Cardiac fibroblast (primary cell): ENCODE results near the gene SLC6A15.

Experiments
- DNase-seq, 2 donors: peaks; one replicate each; pipeline versions ENCODE4 v3.0.0 to v3.0.0-alpha.2; 2010; ENCODE audit warnings: low read depth in 2 of 2
- H3K4me3 ChIP-seq, 2 donors: replicated peaks in 1 of 2; 1 replicate in 1 of 2; 2 replicates in 1 of 2; pipeline ENCODE4 v1.5.1; 2011; ENCODE audit warnings: low read depth in 2 of 2, low read length in 2 of 2, mild to moderate bottlenecking in 2 of 2, moderate library complexity in 1 of 2
- TF ChIP-seq, protein P1 (sequence below): IDR thresholded peaks from one replicate; pipeline ENCODE4 v1.5.1; 2011; ENCODE audit warnings: low read depth, mild to moderate bottlenecking, low read length, inconsistent platforms

SLC6A15 gene

DNA sequence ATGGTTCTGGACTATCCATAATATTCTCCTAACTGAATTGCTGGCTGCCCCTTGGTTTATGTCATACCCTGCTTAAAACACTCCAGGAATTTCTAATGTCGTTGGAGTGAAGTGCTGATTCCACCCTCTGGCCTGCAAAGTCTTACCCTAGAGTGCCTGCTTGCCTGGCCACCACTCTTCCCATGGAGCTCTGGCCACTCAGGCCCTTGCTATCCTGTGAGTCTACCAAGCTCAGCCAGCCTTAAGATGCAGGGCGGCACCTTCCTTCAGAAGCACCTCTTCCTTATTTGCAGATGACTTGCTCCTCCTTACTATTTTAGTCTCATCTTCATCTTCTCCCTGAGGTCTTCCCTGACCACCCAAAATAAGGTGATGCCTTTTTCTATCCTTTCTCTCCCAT lies 35.3 kb downstream of the SLC6A15 start:
- H3K4me3 ChIP-seq: no peak overlapping the region
- TF ChIP-seq, protein P1, sequence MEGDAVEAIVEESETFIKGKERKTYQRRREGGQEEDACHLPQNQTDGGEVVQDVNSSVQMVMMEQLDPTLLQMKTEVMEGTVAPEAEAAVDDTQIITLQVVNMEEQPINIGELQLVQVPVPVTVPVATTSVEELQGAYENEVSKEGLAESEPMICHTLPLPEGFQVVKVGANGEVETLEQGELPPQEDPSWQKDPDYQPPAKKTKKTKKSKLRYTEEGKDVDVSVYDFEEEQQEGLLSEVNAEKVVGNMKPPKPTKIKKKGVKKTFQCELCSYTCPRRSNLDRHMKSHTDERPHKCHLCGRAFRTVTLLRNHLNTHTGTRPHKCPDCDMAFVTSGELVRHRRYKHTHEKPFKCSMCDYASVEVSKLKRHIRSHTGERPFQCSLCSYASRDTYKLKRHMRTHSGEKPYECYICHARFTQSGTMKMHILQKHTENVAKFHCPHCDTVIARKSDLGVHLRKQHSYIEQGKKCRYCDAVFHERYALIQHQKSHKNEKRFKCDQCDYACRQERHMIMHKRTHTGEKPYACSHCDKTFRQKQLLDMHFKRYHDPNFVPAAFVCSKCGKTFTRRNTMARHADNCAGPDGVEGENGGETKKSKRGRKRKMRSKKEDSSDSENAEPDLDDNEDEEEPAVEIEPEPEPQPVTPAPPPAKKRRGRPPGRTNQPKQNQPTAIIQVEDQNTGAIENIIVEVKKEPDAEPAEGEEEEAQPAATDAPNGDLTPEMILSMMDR: no peak
- DNase-seq: no peak

DNA sequence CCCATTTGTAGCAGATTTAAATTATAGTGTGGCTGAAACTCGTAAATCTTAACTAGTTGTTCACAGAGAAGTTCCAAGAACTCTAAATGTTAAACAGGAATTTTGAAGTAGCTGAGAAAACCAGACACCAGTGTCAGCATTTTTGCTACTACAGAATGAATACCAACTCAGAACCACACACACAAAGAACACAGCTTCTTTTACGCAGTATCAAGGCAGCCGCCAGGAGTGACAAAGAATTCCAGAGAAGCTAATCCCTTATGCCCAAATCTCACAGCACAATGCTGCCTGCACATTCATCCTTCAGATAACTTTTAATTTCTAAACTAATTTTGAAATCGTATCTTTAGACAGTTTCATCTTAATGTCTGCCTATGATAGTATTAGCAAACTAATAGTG lies 37.4 kb downstream of the SLC6A15 start:
- H3K4me3 ChIP-seq: no peak overlapping the region
- peak in 1 of 2 donors; percentile 8 for DNase-seq
- TF ChIP-seq, protein P1: no peak

DNA sequence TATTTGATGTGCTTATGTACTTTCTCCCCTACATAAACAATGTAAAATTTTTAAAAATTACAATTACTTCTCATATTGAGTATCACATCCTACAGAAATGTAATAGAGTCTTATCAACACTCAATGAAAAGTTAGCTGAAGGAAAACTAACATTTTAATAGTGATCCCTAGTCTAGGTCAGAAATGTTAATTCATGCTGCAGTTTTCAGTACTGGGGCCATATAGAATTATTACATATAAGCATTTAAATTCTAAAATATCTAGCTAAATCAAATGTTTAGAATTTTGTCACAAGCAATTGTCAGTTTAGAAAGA lies 37.8 kb downstream of the SLC6A15 start:
- no peak for DNase-seq
- TF ChIP-seq, protein P1: no peak
- no peak overlapping the region for H3K4me3 ChIP-seq

DNA sequence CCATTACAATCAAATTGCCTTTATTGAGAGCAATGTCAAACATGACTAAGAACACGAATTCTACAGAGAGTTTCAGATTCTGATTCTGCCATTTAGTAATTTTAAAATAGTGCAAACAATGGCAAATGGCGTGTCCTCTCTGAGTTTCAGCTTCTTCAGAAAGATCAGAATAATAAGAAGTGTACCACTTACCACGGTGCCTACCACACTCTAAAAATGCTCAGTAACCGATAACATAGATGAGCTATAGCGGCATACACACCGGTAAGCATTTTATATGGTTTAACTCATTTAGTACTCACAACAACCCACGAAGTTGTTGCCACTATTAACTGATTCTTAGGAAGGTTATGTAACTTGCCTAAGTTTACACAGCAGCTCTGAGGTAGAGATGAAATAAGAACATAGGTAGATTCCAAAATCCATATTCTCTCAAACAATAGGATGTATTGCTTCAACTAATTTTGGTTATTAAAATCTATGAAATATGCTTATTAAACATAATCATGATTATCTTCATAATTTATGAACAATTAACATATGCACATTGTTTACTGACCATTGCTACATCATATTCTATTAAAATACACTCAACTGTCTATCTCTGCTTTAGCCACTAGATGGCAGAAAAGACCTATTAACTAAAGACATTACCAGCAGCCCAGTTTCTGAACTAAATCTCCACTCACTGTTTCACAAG lies 38.3 kb downstream of the SLC6A15 start:
- TF ChIP-seq, protein P1: peak; percentile 44
- DNase-seq: peak; percentile 75 to 81
- H3K4me3 ChIP-seq: no peak overlapping the region

DNA sequence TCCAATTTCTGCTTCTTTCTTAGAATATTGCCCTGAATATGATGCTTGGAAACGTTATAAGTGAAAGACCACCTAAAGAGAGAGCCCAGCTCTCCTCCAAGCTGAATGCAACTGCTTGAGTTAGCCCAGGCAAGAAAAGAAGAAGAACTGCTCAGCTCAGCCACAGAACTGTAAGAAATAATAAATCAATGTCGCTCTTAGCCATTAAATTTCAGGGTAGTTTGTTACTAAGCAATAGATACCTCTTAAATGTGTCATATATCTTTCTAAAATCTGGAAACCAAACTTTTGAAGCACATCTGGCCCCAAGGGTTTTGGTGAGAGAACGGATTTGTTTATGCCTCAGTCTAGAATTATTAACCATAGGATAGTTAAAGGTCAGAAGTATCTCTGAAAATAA lies 50.4 kb downstream of the SLC6A15 start:
- no peak for DNase-seq
- H3K4me3 ChIP-seq: no peak overlapping the region
- TF ChIP-seq, protein P1: no peak

DNA sequence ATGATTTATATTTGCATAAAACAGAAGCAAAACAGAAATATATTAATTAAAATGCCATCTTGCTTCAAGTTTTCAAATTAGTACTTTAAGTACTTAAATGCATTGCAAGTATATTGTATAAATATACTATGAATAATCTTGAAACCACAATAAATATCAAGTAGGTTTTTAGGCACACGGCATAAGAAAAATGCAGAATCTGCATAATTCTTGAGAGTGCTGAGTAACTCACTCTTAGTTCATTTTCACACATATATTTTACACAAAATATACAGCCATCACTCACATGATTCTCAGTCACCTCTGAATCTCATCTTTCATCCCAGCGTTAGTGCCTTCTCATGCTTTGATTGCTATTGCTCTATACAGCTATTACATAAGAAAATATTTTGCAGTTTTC lies 51.9 kb downstream of the SLC6A15 start:
- DNase-seq: no peak
- TF ChIP-seq, protein P1: no peak
- no peak overlapping the region for H3K4me3 ChIP-seq

DNA sequence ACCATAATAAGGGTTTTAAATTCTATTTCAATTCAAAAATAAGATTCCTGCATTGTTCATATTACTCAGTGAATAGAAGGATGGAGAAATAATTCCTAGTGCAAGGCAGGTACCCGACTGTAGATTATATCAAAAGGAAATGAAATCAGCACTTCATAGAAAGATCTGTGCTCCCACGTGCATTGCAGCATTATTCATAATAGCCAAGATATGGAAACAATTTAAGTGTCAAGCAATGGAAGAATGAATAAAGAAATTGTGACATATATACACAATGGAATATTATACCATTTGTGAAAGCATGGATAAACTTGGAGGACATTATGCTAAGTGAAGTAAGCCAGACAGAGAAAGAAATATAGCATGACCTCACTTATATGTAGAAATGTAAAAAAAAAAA lies 53.8 kb downstream of the SLC6A15 start:
- TF ChIP-seq, protein P1: no peak
- no peak overlapping the region for H3K4me3 ChIP-seq
- peak in 1 of 2 donors; percentile 23 for DNase-seq
